B cell (primary cell): ENCODE measurements around the gene CBX3. TPM values are rescaled to one million over a fixed set of nuclear protein-coding genes. Genes with fewer than 3 reads are reported as not detected.

Source experiments
- ATAC-seq: fragments of 200-7000 bp; cut with Tn5 transposase; one replicate; pipeline ENCODE4 v1.10.0; 2021; ENCODE audit warnings: low read depth, mild to moderate bottlenecking, moderate number of reproducible peaks, moderate library complexity
- CTCF ChIA-PET: fragments of 350-600 bp; sonication (Branson Sonifier 250); formaldehyde crosslinking; loops from one replicate; lab custom pipeline; 2021; ENCODE audit warnings: antibody characterized with exemption, inconsistent platforms; lab: Charles Lee
- POLR2A ChIA-PET: fragments of 350-600 bp; sonication (Branson Sonifier 250); formaldehyde crosslinking; loops from one replicate; lab custom pipeline; 2021; ENCODE audit warnings: antibody characterized with exemption; lab: Charles Lee
- DNase-seq: peaks from one replicate; pipeline ENCODE4 v3.0.0; 2013
- H2AFZ ChIP-seq: 2 replicates; pipeline ENCODE4 v1.6.1; 2012; ENCODE audit warnings: mild to moderate bottlenecking, low read depth, low read length; ENCODE audit not compliant: insufficient read depth, poor library complexity, severe bottlenecking
- H3K27ac ChIP-seq, 2 donors: 1 replicate in 1 of 2; 2 replicates in 1 of 2; pipeline ENCODE4 v1.5.1; 2012 to 2013; ENCODE audit warnings: low read length in 2 of 2, mild to moderate bottlenecking in 2 of 2, moderate library complexity in 1 of 2
- H3K27me3 ChIP-seq, 4 experiments: fragments of 200-600 bp in 1 of 4; sonication (generic) in 1 of 4; replicated peaks in 1 of 4; 1 replicate in 2 of 4; 2 replicates in 2 of 4; pipeline versions ENCODE4 v1.6.1 to v1.7.0; 2013 to 2016; ENCODE audit warnings: low read length in 3 of 4, mild to moderate bottlenecking in 2 of 4, mixed read lengths in 1 of 4, moderate library complexity in 1 of 4; ENCODE audit not compliant: insufficient read depth in 4 of 4, control insufficient read depth in 3 of 4; ENCODE audit errors: control extremely low read depth in 1 of 4
- H3K36me3 ChIP-seq, 2 experiments: replicated peaks in 1 of 2; 1 replicate in 1 of 2; 2 replicates in 1 of 2; pipeline versions ENCODE4 v1.6.1 to v1.7.1; 2013; ENCODE audit warnings: low read length in 1 of 2; ENCODE audit not compliant: insufficient read depth in 2 of 2, control insufficient read depth in 1 of 2; ENCODE audit errors: control extremely low read depth in 1 of 2, extremely low read depth in 1 of 2
- H3K4me1 ChIP-seq, 2 donors: fragments of 200-600 bp in 1 of 2; sonication (generic) in 1 of 2; 1 replicate in 1 of 2; 2 replicates in 1 of 2; pipeline versions ENCODE4 v1.5.1 to v1.6.1; 2013 to 2017; ENCODE audit warnings: low read length in 2 of 2; ENCODE audit not compliant: control insufficient read depth in 2 of 2, insufficient read depth in 2 of 2
- H3K4me2 ChIP-seq: replicated peaks from 2 replicates; pipeline ENCODE3; 2012; ENCODE audit warnings: mild to moderate bottlenecking, low read depth, low read length; ENCODE audit not compliant: poor library complexity, severe bottlenecking
- H3K4me3 ChIP-seq, 5 experiments: fragments of 200-600 bp in 1 of 5; sonication (generic) in 1 of 5; 1 replicate in 3 of 5; 2 replicates in 2 of 5; pipeline versions ENCODE4 v1.5.1 to v1.7.0; 2011 to 2016; ENCODE audit warnings: low read length in 4 of 5, mild to moderate bottlenecking in 4 of 5, low read depth in 2 of 5, control low read depth in 1 of 5, moderate library complexity in 1 of 5; ENCODE audit not compliant: insufficient read depth in 1 of 5; ENCODE audit errors: control extremely low read depth in 1 of 5, extremely low read depth in 1 of 5
- H3K79me2 ChIP-seq: fragments of 200-600 bp; sonication (generic); one replicate; pipeline ENCODE4 v1.6.0; 2016; ENCODE audit warnings: low read length; ENCODE audit not compliant: control insufficient read depth, insufficient read depth
- H3K9ac ChIP-seq: fragments of 200-600 bp; sonication (generic); 2 replicates; pipeline ENCODE4 v1.6.1; 2017; ENCODE audit warnings: mild to moderate bottlenecking, low read length, moderate library complexity
- H3K9me3 ChIP-seq, 3 donors: one replicate each; pipeline versions ENCODE4 v1.6.1 to v1.7.1; 2013; ENCODE audit warnings: low read length in 2 of 3; ENCODE audit not compliant: control insufficient read depth in 2 of 3, insufficient read depth in 1 of 3; ENCODE audit errors: control extremely low read depth in 1 of 3
- H4K20me1 ChIP-seq: 2 replicates; pipeline ENCODE4 v1.6.0; 2012; ENCODE audit warnings: mild to moderate bottlenecking, low read length; ENCODE audit not compliant: insufficient read depth, control insufficient read depth, poor library complexity, severe bottlenecking
- H3K27ac Mint-ChIP-seq: one replicate; pipeline ENCODE4 v1.8.0; 2021; ENCODE audit warnings: mixed read lengths
- H3K27me3 Mint-ChIP-seq: one replicate; pipeline ENCODE4 v1.8.0; 2021; ENCODE audit warnings: mixed read lengths
- H3K4me1 Mint-ChIP-seq: one replicate; pipeline ENCODE4 v1.8.0; 2021; ENCODE audit warnings: mixed read lengths
- H3K4me3 Mint-ChIP-seq: one replicate; pipeline ENCODE4 v1.8.0; 2021; ENCODE audit warnings: mixed read lengths
- H3K9me3 Mint-ChIP-seq: one replicate; pipeline ENCODE4 v1.8.0; 2022; ENCODE audit warnings: mixed read lengths; ENCODE audit not compliant: insufficient read depth
- CTCF ChIP-seq: fragments of 200-600 bp; IDR thresholded peaks from one replicate; pipeline ENCODE4 v1.8.0; 2022; ENCODE audit warnings: antibody characterized with exemption, mild to moderate bottlenecking
- EZH2 ChIP-seq: IDR thresholded peaks from 2 replicates; pipeline ENCODE4 v1.6.1; 2012; ENCODE audit warnings: borderline replicate concordance, low read depth, mild to moderate bottlenecking, moderate library complexity, low read length; ENCODE audit not compliant: insufficient read depth, poor library complexity, severe bottlenecking
- WGBS: methylation state at CpG from one replicate; pipeline ENCODE4 v1.1.5; 2013; ENCODE audit warnings: missing lambda C conversion rate; ENCODE audit not compliant: insufficient coverage; 5-methylcytosine and 5-hydroxymethylcytosine counted together
- intact Hi-C: fragments of 100-400 bp; cut with micrococcal nuclease; formaldehyde crosslinking; loops from one replicate; pipeline ENCODE4 v1.10.0; 2022
- polyA plus RNA-seq: library from polyadenylated mRNA; depleted of rRNA; stranded (reverse); fragments of >200 nt; gene quantifications from 2 replicates; pipeline ENCODE4 v1.2.3, GENCODE V29; 2012
- total RNA-seq, 2 donors: library from RNA; stranded (reverse); fragments of 120-200 nt in 1 of 2; gene quantifications; 1 replicate in 1 of 2; 2 replicates in 1 of 2; pipeline versions ENCODE4 v1.2.3 to v1.2.4, GENCODE V29; 2013 to 2022

The CBX3 gene
- total and polyA plus RNA-seq, 2 donors (not counting 1 experiment from before 2014, with no cell fraction given): 43.9 to 126 TPM

GRCh38 chr7:26167303-26167934, 34.1 kb upstream of the CBX3 start:
- WGBS: no CpG with 5 or more reads among the region's 3 CpGs
- Histone ChIP-seq H3K36me3 (peaks cover 0 to 6% of the 10 kb centered on the region in 2 experiments), H4K20me1 (no peaks in the 10 kb centered on the region), H2AFZ (no peak overlapping the region), H3K9me3 (no peaks in the 10 kb centered on the region), H3K9ac (no peak overlapping the region), H3K4me2 (no peak overlapping the region), H3K4me1 (peaks cover 0 to 7% of the 10 kb centered on the region in 2 donors), H3K27ac (no peak overlapping the region), H3K27me3 (no peaks in the 10 kb centered on the region), H3K79me2 (no peaks in the 10 kb centered on the region), H3K4me3 (no peak overlapping the region)
- TF ChIP-seq CTCF (no peak), EZH2 (no peak)
- DNase-seq (no peak), ATAC-seq (no peak)
- intact Hi-C loops: no loop called here
- Mint-ChIP-seq H3K4me1 (peaks cover 7% of the 10 kb centered on the region), H3K4me3 (no peak overlapping the region), H3K27ac (no peak overlapping the region), H3K27me3 (no peaks in the 10 kb centered on the region), H3K9me3 (no peaks in the 10 kb centered on the region)
- ChIA-PET CTCF (interaction anchor here (0.9 to 1.3 kb wide), 2 partner anchors 30 to 274 kb away, joined by 3 to 4 read pairs; no protein-coding TSS in a partner anchor), POLR2A (interaction anchor here (0.7 kb wide), 1 partner anchor 12 kb away, joined by 4 read pairs; no protein-coding TSS in a partner anchor)

GRCh38 chr7:26168458-26169023, 33.0 kb upstream of the CBX3 start:
- Histone ChIP-seq H4K20me1 (no peaks in the 10 kb centered on the region), H3K27me3 (no peaks in the 10 kb centered on the region), H3K36me3 (peaks cover 0 to 6% of the 10 kb centered on the region in 2 experiments), H3K9me3 (no peaks in the 10 kb centered on the region), H3K4me1 (peaks cover 0 to 7% of the 10 kb centered on the region in 2 donors), H3K9ac (no peak overlapping the region), H3K4me2 (no peak overlapping the region), H2AFZ (no peak overlapping the region), H3K27ac (no peak overlapping the region), H3K79me2 (no peaks in the 10 kb centered on the region), H3K4me3 (no peak overlapping the region)
- DNase-seq (no peak), ATAC-seq (no peak)
- 100% methylated on average over 2 of the region's 6 CpGs for WGBS
- peaks cover 7% of the 10 kb centered on the region for H3K4me1 Mint-ChIP-seq
- intact Hi-C loops: no loop called here
- CTCF ChIA-PET: no interaction called here
- H3K27ac Mint-ChIP-seq: no peak overlapping the region
- H3K27me3 Mint-ChIP-seq: no peaks in the 10 kb centered on the region
- no peak overlapping the region for H3K4me3 Mint-ChIP-seq
- TF ChIP-seq EZH2: no peak
- no peak for TF ChIP-seq CTCF
- H3K9me3 Mint-ChIP-seq: no peaks in the 10 kb centered on the region
- POLR2A ChIA-PET: no interaction called here
